Lower leg skin (tissue), 3 donors: ENCODE results near the gene ZNF414.

ENCODE experiments used
- CTCF ChIP-seq, 3 donors: fragments of 450-650 bp; IDR thresholded peaks; one replicate each; pipeline ENCODE4 v1.5.1; 2016; ENCODE audit warnings: antibody characterized with exemption in 3 of 3, mild to moderate bottlenecking in 3 of 3, moderate library complexity in 2 of 3
- POLR2A ChIP-seq, 2 donors: fragments of 450-650 bp; IDR thresholded peaks; one replicate each; pipeline ENCODE4 v1.6.1; 2016 to 2017; ENCODE audit warnings: antibody characterized with exemption in 2 of 2, mild to moderate bottlenecking in 1 of 2, moderate library complexity in 1 of 2

- TF ChIP-seq POLR2A (IDR thresholded peaks at IDR 0.05) = no peak
- TF ChIP-seq CTCF (IDR thresholded peaks at IDR 0.05) = no peak
Measured at GRCh38 chr19:8557642-8558238, 43.8 kb upstream of the ZNF414 start.
